IPS DF 4.7 (cell line): Measurements from ENCODE around the gene STOML3.

ENCODE experiments used
- DNase-seq: peaks from one replicate; pipeline ENCODE4 v3.0.0-alpha.2; 2013; ENCODE audit warnings: low spot score; ENCODE audit errors: extremely low read depth

The STOML3 gene

GRCh38 chr13:38981096-38981495 is 9.5 kb downstream of the STOML3 start:
- no peak for DNase-seq

- DNase-seq, result no peak
These were observed 9.9 kb downstream of the STOML3 start for GRCh38 chr13:38980750-38981078.

DNA sequence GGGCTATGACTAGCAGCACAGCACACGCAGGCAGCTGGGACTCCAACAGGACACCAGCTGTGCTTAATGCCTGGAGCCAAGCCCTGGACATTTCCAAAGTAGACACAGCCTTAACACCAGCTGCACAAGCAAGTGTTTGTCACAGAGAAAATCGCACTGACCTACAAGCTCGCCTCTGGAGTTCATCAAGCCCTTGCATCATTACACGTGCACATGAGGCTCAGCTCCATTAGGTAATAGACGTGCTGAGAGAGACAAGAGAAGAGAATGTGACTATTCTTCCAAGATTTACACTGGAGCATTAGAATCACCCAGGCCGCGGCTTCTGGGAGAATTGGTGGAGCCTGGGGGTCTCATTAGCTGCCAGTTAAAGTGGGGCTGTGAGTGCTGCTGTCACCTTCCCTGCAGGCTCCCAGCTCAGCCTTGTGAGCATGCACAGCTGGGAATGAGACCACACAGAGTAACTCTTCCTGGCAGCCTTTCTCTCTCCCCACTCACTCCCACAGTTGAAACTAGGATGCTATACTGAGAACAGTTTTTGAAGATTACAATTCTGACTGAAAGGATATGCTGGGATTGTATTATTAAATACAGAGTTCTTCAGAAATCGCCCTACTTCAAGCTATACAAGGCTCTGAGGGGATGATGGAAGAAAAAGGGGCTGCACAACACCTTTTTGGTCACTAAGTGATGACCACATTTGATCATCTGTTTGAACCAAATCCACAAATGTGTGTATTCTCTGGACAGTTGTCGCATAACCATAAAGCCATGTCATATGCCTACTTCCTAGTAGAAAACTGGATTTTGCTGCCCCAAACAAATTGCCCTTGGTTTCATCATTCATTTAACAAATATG is 10.5 kb downstream of the STOML3 start:
- DNase-seq, result no peak

DNA sequence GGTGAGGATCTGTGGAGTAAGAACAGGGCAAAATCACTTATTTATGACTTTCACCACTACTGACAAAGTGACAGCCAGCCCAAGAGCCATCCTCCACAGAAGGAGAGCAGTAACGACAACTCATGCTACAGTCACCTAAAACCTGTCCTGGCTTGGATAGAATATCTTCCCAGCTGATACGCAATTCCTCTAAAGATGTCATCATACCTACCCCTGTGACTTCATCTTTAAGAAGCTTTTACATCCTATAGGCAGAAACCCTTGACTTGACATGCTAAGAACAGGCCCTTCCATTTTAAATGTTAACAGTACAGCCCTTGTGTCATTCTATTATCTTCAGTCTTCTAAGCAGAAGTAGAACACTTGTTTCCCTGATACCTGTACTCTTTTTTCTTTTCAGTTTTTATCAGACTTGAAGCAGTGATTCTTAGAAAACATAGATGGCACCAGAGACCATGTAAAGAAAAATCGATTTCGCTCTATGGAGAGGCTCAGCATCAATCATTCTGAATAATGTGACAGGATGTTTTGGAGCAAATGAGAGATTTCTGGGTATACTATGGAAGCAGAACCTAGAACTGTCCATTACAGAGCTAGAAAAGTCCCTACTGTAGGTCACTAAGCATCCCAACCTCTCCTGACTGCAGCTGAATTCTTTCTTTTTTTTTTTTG is 20.1 kb downstream of the STOML3 start:
- DNase-seq, result no peak

DNA sequence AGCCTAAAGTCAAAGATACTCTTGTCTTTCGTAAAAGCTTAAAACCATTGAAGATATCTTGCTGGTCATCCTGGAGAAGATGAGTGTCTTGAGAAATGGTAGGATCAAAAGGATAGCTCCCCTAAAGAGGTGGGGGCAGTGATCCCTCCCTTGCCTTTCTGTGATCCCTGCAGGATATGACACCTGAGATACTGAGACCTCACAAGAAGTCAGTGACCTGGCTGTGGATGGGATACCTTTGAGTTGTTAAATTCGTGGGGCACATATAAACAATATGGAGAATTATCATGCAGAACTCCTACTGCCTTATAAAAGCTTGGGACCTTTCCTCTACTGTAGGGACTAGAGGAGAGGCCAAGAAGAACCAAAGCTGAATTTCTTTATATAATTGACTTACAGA is 21.4 kb downstream of the STOML3 start:
- no peak for DNase-seq

DNA sequence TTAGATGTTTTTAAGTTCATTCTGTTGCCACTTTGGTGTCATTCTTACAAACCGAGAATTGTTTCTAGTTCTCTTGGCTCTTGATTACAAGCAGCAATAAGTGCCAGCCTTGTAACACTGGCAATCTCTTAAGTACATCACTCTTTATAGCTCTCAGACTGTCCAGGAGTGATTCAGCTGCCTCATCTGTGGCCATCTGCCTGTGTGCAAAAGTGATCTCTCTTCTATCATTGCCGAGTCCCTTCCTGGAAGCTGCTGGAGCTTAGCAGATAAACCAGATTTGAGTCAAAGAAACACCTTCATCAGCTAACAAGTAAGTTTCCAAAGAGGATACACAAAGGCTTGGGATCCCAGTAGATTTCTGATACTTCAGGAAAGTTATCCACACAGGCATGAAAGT is 23.2 kb downstream of the STOML3 start:
- DNase-seq, result no peak

DNA sequence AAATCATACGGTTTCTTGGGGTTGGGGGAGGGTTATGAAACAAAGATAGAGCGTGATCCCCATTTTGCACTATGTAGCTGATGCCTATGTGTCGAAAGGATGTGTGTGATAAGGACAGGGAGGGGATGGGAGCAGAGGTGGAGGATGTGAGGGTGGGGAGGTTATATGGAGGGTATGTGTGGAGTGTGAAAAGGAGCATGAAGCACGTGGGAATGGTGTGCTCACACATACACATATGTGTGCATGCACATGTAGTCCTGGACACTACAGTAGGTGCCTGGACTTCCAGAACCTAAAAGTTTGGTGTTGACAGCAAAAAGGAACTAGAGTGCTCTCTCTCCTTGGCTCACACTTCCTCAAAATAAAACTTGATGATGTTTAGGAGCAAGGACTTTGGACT is 25.4 kb downstream of the STOML3 start:
- DNase-seq, result no peak

DNA sequence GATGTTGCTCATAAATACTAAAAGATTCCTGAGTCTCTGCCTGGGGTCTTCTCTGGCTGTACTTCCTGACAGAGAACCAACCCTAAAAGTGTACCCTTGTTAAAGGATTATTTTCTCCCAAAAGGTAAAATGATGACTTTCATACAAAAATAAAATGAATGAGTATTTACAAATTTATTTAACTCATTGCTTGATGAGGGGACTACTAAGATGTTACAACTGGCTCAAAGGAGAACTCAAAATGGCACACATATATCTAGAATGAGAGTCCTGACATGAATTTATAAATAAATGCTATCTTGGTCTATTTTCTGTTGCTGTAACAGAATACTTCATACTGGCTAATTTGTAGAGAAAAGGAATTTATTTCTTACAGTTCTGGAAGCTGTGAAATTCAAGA is 30.5 kb downstream of the STOML3 start:
- no peak for DNase-seq

DNA sequence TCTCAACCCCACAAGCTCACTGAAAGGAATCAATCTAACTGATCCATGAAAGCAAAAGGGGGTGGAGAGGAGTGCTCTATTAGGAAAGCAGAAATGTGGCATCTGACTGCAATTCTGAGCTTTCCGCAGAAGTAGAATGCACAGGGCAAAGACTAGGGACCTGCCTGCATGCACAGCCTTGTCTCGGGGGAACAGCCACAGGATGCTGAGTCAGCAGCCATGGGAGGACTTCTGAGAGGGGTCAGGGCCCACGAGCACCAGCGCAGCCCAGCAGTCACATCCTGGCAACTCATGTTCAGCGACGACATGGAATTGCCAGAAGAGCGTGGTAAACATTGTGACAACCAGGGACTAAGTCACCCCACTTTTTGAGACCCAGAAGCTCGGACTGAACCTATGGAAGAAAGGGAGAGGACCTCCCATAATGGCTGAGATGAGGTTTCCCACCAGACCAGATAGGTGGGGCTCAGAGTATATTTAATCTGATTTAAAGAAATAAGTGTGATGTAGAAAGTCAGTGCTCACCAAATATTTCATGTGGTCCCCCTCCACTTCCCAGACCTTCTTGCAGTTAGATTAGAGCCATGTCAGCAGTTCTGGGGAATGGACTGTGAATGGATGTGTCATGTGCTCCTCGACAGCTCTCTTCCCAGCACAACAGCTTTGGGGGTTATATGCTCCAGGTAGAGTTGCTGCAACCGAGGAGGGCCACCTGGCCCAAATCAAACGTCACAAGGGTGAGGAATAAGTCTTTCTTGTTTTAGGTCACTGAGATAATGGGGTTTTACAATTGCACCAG is 32.6 kb downstream of the STOML3 start:
- DNase-seq, result no peak

DNA sequence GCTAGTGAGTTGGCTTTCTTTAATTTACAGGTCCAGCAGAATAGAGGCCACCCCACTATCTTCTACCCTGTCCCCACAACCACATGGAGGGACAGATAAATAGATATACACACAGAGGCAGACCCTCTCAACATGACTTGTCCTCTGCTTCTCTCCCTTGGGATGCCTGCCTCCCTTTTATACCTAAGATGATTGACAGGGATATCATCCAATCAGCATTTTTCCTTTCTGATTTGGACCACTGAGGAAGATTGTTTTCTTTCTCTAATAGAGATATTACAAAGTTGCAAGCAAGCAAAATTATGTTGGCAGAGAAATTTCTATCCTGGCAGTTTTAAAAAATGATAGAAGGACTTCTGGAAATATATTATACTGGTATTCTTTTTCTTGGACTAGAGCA is 35.8 kb downstream of the STOML3 start:
- DNase-seq, result no peak

DNA sequence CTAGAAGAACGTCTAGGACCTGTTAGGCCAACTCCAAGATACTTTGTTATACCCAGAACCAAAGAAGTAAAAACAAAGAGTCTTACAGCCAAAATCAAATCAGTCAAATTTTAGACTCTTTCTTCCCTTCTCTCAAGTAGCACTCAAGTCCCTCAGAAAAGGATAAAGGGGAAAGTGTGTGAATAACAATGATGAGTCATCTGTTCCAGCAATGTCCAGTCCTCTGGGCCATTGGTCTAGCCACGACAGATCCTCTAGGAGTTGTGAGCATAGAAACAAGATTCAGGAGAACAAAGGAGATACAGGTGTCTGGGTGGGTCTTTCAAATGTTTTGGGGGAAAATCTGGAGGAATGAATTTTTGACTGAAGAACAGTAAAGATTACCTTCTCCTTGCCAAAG is 36.3 kb downstream of the STOML3 start:
- no peak for DNase-seq

- no peak for DNase-seq
These were observed 37.8 kb downstream of the STOML3 start for GRCh38 chr13:38952827-38953226.

- no peak for DNase-seq
These were observed 38.9 kb downstream of the STOML3 start for GRCh38 chr13:38951525-38952313.

GRCh38 chr13:38950987-38951386 is 39.6 kb downstream of the STOML3 start:
- no peak for DNase-seq

GRCh38 chr13:38947054-38947453 is 43.6 kb downstream of the STOML3 start:
- DNase-seq, result no peak

DNA sequence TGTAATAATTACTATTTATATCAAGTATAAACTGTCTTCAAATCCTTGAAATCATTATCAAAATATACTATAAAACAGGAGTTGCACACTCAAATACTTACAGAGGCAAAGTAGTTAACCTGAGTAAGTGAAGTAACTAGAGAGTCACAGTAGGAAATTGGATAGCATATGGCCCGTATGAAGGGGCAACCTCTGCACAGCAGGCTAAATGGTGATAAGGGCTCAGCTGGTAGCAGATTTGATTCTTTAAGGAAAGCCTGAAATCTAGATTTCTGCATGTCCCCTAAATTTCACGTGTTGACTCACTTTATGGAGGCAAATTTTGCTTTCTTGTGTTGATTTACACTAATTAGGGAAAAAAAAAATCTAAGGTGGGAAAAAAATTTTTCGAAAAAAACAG is 46.4 kb downstream of the STOML3 start:
- no peak for DNase-seq

DNA sequence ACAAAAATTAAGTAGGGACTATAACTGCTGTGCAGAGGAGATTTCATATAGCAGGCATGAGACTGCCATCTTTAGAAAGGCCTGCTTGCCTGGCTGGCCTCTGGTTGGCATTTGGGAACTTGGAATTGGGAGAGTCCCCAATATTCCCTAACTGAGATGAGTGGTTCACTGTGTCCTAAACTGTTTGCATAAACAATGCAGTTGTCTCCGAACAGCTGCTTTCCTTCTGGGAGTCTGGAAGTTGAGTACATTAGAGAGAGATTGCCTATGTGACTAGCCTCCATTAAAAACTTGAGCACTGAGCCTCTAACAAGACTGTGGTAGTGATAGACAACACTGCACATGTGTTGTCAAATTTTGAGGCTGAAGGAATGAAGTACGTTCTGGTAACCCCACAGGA is 47.4 kb downstream of the STOML3 start:
- no peak for DNase-seq

- DNase-seq, result no peak
These were observed 49.2 kb downstream of the STOML3 start for GRCh38 chr13:38941353-38941945.

GRCh38 chr13:38933786-38934185 is 56.8 kb downstream of the STOML3 start:
- no peak for DNase-seq

DNA sequence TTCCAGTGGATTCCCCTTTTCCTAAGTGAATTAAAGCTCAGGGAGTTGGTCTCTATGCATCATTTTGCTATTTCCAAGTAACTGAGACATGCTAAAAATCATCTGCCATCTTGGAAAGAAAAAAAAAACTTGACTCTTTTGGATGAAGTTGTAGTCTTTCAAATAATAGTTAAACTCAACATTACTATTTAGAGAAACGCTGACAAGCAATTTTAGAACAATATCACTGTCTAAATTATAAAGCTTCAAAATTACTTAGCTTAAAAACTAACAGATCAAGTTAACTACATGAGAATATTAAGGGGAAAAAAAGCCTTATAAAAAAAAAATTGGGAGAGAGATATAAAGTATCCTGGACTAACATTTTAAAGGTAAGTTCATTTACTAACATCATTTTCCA is 68.5 kb downstream of the STOML3 start:
- no peak for DNase-seq

- DNase-seq, result no peak
These were observed 69.5 kb downstream of the STOML3 start for GRCh38 chr13:38921081-38921480.
